HepG2 (cell line): ENCODE results near the gene CELF4. TPM values are rescaled to one million over a fixed set of nuclear protein-coding genes. Genes with fewer than 3 reads are reported as not detected.
A peak's percentile ranks its signal among the peaks of the same experiment; 100 is the strongest.

ENCODE experiments used
- ATF5 ChIP-seq: sonication (generic); formaldehyde crosslinking; IDR thresholded peaks from 2 replicates; pipeline ENCODE4 v1.4.0; 2020; ENCODE audit warnings: mild to moderate bottlenecking, low read depth, missing genetic modification reagents
- CEBPZ ChIP-seq: IDR thresholded peaks from 2 replicates; pipeline ENCODE4 v1.6.1; 2012; ENCODE audit warnings: low read length, improper control_type of control experiment
- HMGA1 ChIP-seq: sonication (generic); formaldehyde crosslinking; conservative IDR thresholded peaks from 2 replicates; pipeline ENCODE4 v1.4.0; 2020; ENCODE audit warnings: missing genetic modification reagents
- HMGXB4 ChIP-seq, 2 experiments: sonication (generic) in 1 of 2; formaldehyde crosslinking in 1 of 2; IDR thresholded peaks; 2 replicates each; pipeline versions ENCODE4 v1.4.0 to v1.6.1; 2018 to 2020; ENCODE audit warnings: missing genetic modification reagents in 2 of 2, borderline replicate concordance in 1 of 2, low read depth in 1 of 2, mild to moderate bottlenecking in 1 of 2, missing biosample characterization in 1 of 2
- IRF9 ChIP-seq: sonication (generic); formaldehyde crosslinking; IDR thresholded peaks from 2 replicates; pipeline ENCODE4 v1.8.0; 2022; ENCODE audit warnings: missing genetic modification reagents, mild to moderate bottlenecking, borderline replicate concordance
- KDM5B ChIP-seq: sonication (generic); formaldehyde crosslinking; IDR thresholded peaks from 2 replicates; pipeline ENCODE4 v1.4.0; 2020; ENCODE audit warnings: missing genetic modification reagents, mild to moderate bottlenecking, borderline replicate concordance
- MBNL3 ChIP-seq: fragments of 250-450 bp; sonication (Bioruptor Pico); conservative IDR thresholded peaks from 2 replicates; pipeline ENCODE4 v1.8.0; 2022; ENCODE audit warnings: mild to moderate bottlenecking, inconsistent platforms
- MLLT10 ChIP-seq: sonication (generic); formaldehyde crosslinking; IDR thresholded peaks from 2 replicates; pipeline ENCODE4 v1.4.0; 2020; ENCODE audit warnings: missing genetic modification reagents
- NCOA1 ChIP-seq: sonication (generic); formaldehyde crosslinking; IDR thresholded peaks from 2 replicates; pipeline ENCODE4 v1.9.0; 2021; ENCODE audit warnings: missing genetic modification reagents
- NFKB2 ChIP-seq: sonication (generic); formaldehyde crosslinking; IDR thresholded peaks from 2 replicates; pipeline ENCODE4 v1.4.0; 2020; ENCODE audit warnings: missing genetic modification reagents, borderline replicate concordance
- NR3C1 ChIP-seq: sonication (generic); formaldehyde crosslinking; IDR thresholded peaks from 2 replicates; pipeline ENCODE4 v1.4.0; 2020; ENCODE audit warnings: missing genetic modification reagents
- PITX1 ChIP-seq: sonication (generic); formaldehyde crosslinking; IDR thresholded peaks from 2 replicates; pipeline ENCODE4 v1.5.1; 2020; ENCODE audit warnings: mild to moderate bottlenecking, missing genetic modification reagents
- REPIN1 ChIP-seq: sonication (generic); formaldehyde crosslinking; IDR thresholded peaks from 2 replicates; pipeline ENCODE4 v1.8.0; 2022; ENCODE audit warnings: missing genetic modification reagents, low read depth, mild to moderate bottlenecking, borderline replicate concordance
- SMAD1 ChIP-seq: sonication (generic); formaldehyde crosslinking; IDR thresholded peaks from 2 replicates; pipeline ENCODE4 v1.4.0; 2020; ENCODE audit warnings: missing genetic modification reagents, low read depth, mild to moderate bottlenecking, borderline replicate concordance
- SOX6 ChIP-seq, 2 experiments: fragments of 450-650 bp in 1 of 2; sonication (generic) in 1 of 2; formaldehyde crosslinking in 1 of 2; IDR thresholded peaks; 2 replicates each; pipeline versions ENCODE4 v1.4.0 to v1.6.1; 2017 to 2020; ENCODE audit warnings: antibody characterized with exemption in 1 of 2, mild to moderate bottlenecking in 1 of 2, missing genetic modification reagents in 1 of 2
- ZKSCAN5 ChIP-seq: sonication (generic); formaldehyde crosslinking; IDR thresholded peaks from 2 replicates; pipeline ENCODE4 v1.5.1; 2020; ENCODE audit warnings: mild to moderate bottlenecking, missing genetic modification reagents
- ZNF143 ChIP-seq: sonication (generic); formaldehyde crosslinking; IDR thresholded peaks from 2 replicates; pipeline ENCODE4 v1.4.0; 2020; ENCODE audit warnings: missing genetic modification reagents
- ZNF251 ChIP-seq: sonication (generic); formaldehyde crosslinking; IDR thresholded peaks from 2 replicates; pipeline ENCODE4 v1.9.0; 2021; ENCODE audit warnings: mild to moderate bottlenecking, missing genetic modification reagents
- ZNF276 ChIP-seq: sonication (generic); formaldehyde crosslinking; IDR thresholded peaks from 2 replicates; pipeline ENCODE4 v1.4.0; 2020; ENCODE audit warnings: mild to moderate bottlenecking, low read depth, missing genetic modification reagents
- ZNF83 ChIP-seq: sonication (generic); formaldehyde crosslinking; IDR thresholded peaks from 2 replicates; pipeline ENCODE4 v1.4.0; 2020; ENCODE audit warnings: missing genetic modification reagents, mild to moderate bottlenecking, borderline replicate concordance
- polyA plus RNA-seq, 8 experiments: library from polyadenylated mRNA; depleted of rRNA in 3 of 8; stranded (reverse) in 7 of 8; unstranded in 1 of 8; fragments of >200 nt; fragmentation: Illumina TruSeq in 4 of 8; extraction: Trizol in 4 of 8; gene quantifications; 2 replicates each; pipeline versions ENCODE4 v1.2.1 to v1.2.3, GENCODE V29; 2011 to 2016; ENCODE audit warnings: low read depth in 4 of 8, missing spikeins in 1 of 8, mixed read lengths in 1 of 8; ENCODE audit not compliant: insufficient read depth in 1 of 8
- total RNA-seq, 5 experiments: library from RNA; depleted of rRNA; stranded (reverse); fragments of >200 nt; fragmentation: Illumina TruSeq; extraction: Trizol; gene quantifications; 2 replicates each; pipeline ENCODE4 v1.2.3, GENCODE V29; 2016; ENCODE audit warnings: low read depth in 1 of 5

The CELF4 gene
- total and polyA plus RNA-seq, 2 of the 13 experiments (the other 11 are each of a cell fraction or from before 2014, with no cell fraction given), result not detected

GRCh38 chr18:37270038-37270665, 295.4 kb downstream of the CELF4 start (continued):
- TF ChIP-seq ZNF276 (CRISPR knock-in tag), result peak; percentile 99
- peak; percentile 100 for TF ChIP-seq ZNF83
- peak; percentile 99 for TF ChIP-seq KDM5B (CRISPR knock-in tag)
- TF ChIP-seq HMGXB4 (CRISPR knock-in tag; IDR thresholded peaks at IDR 0.05; ENCODE audit: borderline replicate concordance in 1 of 2, low read depth in 1 of 2), result peak; percentile 69 to 94
- TF ChIP-seq NR3C1 (CRISPR knock-in tag), result peak; percentile 97
- peak; percentile 77 for TF ChIP-seq ZNF143
- TF ChIP-seq SOX6 (IDR thresholded peaks at IDR 0.05), result no peak
- TF ChIP-seq SOX6 (CRISPR knock-in tag; IDR thresholded peaks at IDR 0.05), result peak; percentile 63
- peak; percentile 99 for TF ChIP-seq ZNF251 (CRISPR knock-in tag)
- peak; percentile 95 for TF ChIP-seq ZKSCAN5 (CRISPR knock-in tag)
- TF ChIP-seq IRF9 (CRISPR knock-in tag), result peak; percentile 100
- TF ChIP-seq PITX1, result peak; percentile 97
- TF ChIP-seq CEBPZ, result no peak
- TF ChIP-seq NCOA1, result peak; percentile 98
- TF ChIP-seq MBNL3, result no peak
- TF ChIP-seq REPIN1, result peak; percentile 98
- peak; percentile 99 for TF ChIP-seq MLLT10 (CRISPR knock-in tag)
- TF ChIP-seq SMAD1 (CRISPR knock-in tag), result peak; percentile 89; the same call in 1 of the 2 replicates
- TF ChIP-seq NFKB2, result peak; percentile 100
- peak; percentile 100 for TF ChIP-seq ATF5 (CRISPR knock-in tag)
- TF ChIP-seq HMGA1 (CRISPR knock-in tag), result no peak
